H1 (cell line): ENCODE results near the gene RBM19. TPM values are rescaled to one million over a fixed set of nuclear protein-coding genes. Genes with fewer than 3 reads are reported as not detected.

ENCODE experiments used
- CTCF ChIA-PET: fragments of 300-600 bp; sonication (Branson Sonifier 250); formaldehyde crosslinking; loops from one replicate; lab custom pipeline; 2021; ENCODE audit not compliant: partially characterized antibody; lab: Charles Lee
- POLR2A ChIA-PET: fragments of 300-600 bp; sonication (Branson Sonifier 250); formaldehyde crosslinking; loops from one replicate; lab custom pipeline; 2021; ENCODE audit warnings: inconsistent platforms; ENCODE audit not compliant: partially characterized antibody; lab: Charles Lee
- DNase-seq, 2 experiments: peaks; one replicate each; pipeline versions ENCODE4 v3.0.0 to v3.0.0-alpha.2; 2010 to 2022; ENCODE audit warnings: low spot score in 2 of 2, low read depth in 1 of 2, mixed read lengths in 1 of 2
- FAIRE-seq: peaks from 2 replicates; lab custom pipeline; 2011; peaks lifted over from hg19 to GRCh38; lab: Jason Lieb, UNC
- H2AFZ ChIP-seq: 2 replicates; pipeline ENCODE4 v1.8.1; 2012; ENCODE audit warnings: low read length, inconsistent platforms
- H2AK5ac ChIP-seq: 2 replicates; pipeline ENCODE4 v1.6.1; 2013; ENCODE audit warnings: low read depth, low read length
- H2BK120ac ChIP-seq: replicated peaks from 2 replicates; pipeline ENCODE3; 2013; ENCODE audit warnings: low read depth, low read length, inconsistent platforms
- H2BK12ac ChIP-seq: 2 replicates; pipeline ENCODE4 v1.6.1; 2013; ENCODE audit warnings: low read depth, low read length
- H2BK15ac ChIP-seq: 2 replicates; pipeline ENCODE4 v1.6.1; 2013; ENCODE audit warnings: low read length
- H2BK20ac ChIP-seq: 2 replicates; pipeline ENCODE4 v1.6.1; 2013; ENCODE audit warnings: low read length
- H2BK5ac ChIP-seq: 2 replicates; pipeline ENCODE4 v1.6.1; 2013; ENCODE audit warnings: low read depth, low read length
- H3K14ac ChIP-seq: 2 replicates; pipeline ENCODE4 v1.6.1; 2013; ENCODE audit warnings: inconsistent platforms; ENCODE audit not compliant: insufficient read length
- H3K18ac ChIP-seq: 2 replicates; pipeline ENCODE4 v1.6.1; 2013; ENCODE audit warnings: low read length; ENCODE audit errors: extremely low read depth
- H3K23ac ChIP-seq: 2 replicates; pipeline ENCODE4 v1.6.1; 2013; ENCODE audit warnings: inconsistent platforms; ENCODE audit not compliant: insufficient read length
- H3K23me2 ChIP-seq: 2 replicates; pipeline ENCODE4 v1.6.1; 2013; ENCODE audit warnings: low read depth, low read length
- H3K27ac ChIP-seq: 2 replicates; pipeline ENCODE4 v1.6.1; 2011; ENCODE audit warnings: low read depth, low read length, inconsistent platforms
- H3K27me3 ChIP-seq, 4 experiments: replicated peaks in 1 of 4; 1 replicate in 1 of 4; 2 replicates in 3 of 4; pipeline versions ENCODE4 v1.6.1 to v1.8.1; 2011 to 2013; ENCODE audit warnings: low read length in 3 of 4, mild to moderate bottlenecking in 3 of 4, inconsistent platforms in 2 of 4, mixed read lengths in 2 of 4, moderate library complexity in 1 of 4; ENCODE audit not compliant: control insufficient read depth in 3 of 4, insufficient read depth in 3 of 4; ENCODE audit errors: extremely low read depth in 1 of 4
- H3K36me3 ChIP-seq, 4 experiments: 2 replicates each; pipeline versions ENCODE4 v1.6.1 to v1.8.1; 2011 to 2013; ENCODE audit warnings: mild to moderate bottlenecking in 4 of 4, low read length in 3 of 4, moderate library complexity in 2 of 4, control low read depth in 1 of 4, inconsistent platforms in 1 of 4; ENCODE audit not compliant: insufficient read depth in 4 of 4, control insufficient read depth in 2 of 4
- H3K4ac ChIP-seq: replicated peaks from 2 replicates; pipeline ENCODE3; 2013; ENCODE audit warnings: low read length, low read depth, mixed read lengths, inconsistent platforms; ENCODE audit not compliant: insufficient read length
- H3K4me1 ChIP-seq, 4 experiments: replicated peaks in 1 of 4; 1 replicate in 1 of 4; 2 replicates in 3 of 4; pipeline versions ENCODE4 v1.6.1 to v1.8.1; 2011 to 2013; ENCODE audit warnings: low read length in 3 of 4, inconsistent platforms in 2 of 4, mixed read lengths in 1 of 4; ENCODE audit not compliant: insufficient read depth in 4 of 4, control insufficient read depth in 3 of 4
- H3K4me2 ChIP-seq, 2 experiments: 2 replicates each; pipeline versions ENCODE4 v1.6.1 to v1.8.1; 2011 to 2013; ENCODE audit warnings: low read depth in 2 of 2, low read length in 2 of 2, control low read depth in 1 of 2, inconsistent platforms in 1 of 2, mild to moderate bottlenecking in 1 of 2; ENCODE audit not compliant: insufficient read depth in 1 of 2
- H3K4me3 ChIP-seq, 4 experiments: fragments of 200-600, 300-600 bp in 1 of 4; sonication (generic), shearing (Covaris generic), sonication (Bioruptor Twin) in 1 of 4; 2 replicates each; pipeline versions ENCODE4 v1.5.1 to v1.8.1; 2011 to 2016; ENCODE audit warnings: low read length in 4 of 4, low read depth in 3 of 4, control low read depth in 2 of 4, inconsistent platforms in 2 of 4, mild to moderate bottlenecking in 2 of 4, mixed read lengths in 1 of 4, moderate library complexity in 1 of 4; ENCODE audit not compliant: insufficient read depth in 2 of 4; ENCODE audit errors: extremely low read depth in 1 of 4
- H3K56ac ChIP-seq: replicated peaks from 2 replicates; pipeline ENCODE3; 2013; ENCODE audit warnings: low read depth, mild to moderate bottlenecking, mixed read lengths, low read length, inconsistent platforms; ENCODE audit not compliant: insufficient read length
- H3K79me1 ChIP-seq: 2 replicates; pipeline ENCODE4 v1.6.1; 2013; ENCODE audit warnings: low read depth, low read length, control low read depth
- H3K79me2 ChIP-seq, 2 experiments: 2 replicates each; pipeline versions ENCODE4 v1.6.1 to v1.8.1; 2012 to 2013; ENCODE audit warnings: low read length in 2 of 2, mild to moderate bottlenecking in 2 of 2, inconsistent platforms in 1 of 2; ENCODE audit not compliant: insufficient read depth in 2 of 2, control insufficient read depth in 1 of 2
- H3K9ac ChIP-seq, 4 experiments: replicated peaks in 1 of 4; 1 replicate in 1 of 4; 2 replicates in 3 of 4; pipeline versions ENCODE4 v1.6.1 to v1.8.1; 2011 to 2013; ENCODE audit warnings: low read depth in 3 of 4, low read length in 3 of 4, control low read depth in 2 of 4, mild to moderate bottlenecking in 2 of 4, moderate library complexity in 2 of 4, inconsistent platforms in 1 of 4; ENCODE audit errors: extremely low read depth in 1 of 4
- H3K9me3 ChIP-seq, 2 experiments: 2 replicates each; pipeline versions ENCODE4 v1.6.1 to v1.8.1; 2012 to 2013; ENCODE audit warnings: mild to moderate bottlenecking in 2 of 2, moderate library complexity in 2 of 2, control low read depth in 1 of 2, inconsistent platforms in 1 of 2, low read depth in 1 of 2, low read length in 1 of 2, mixed read lengths in 1 of 2; ENCODE audit not compliant: insufficient read depth in 2 of 2
- H4K20me1 ChIP-seq, 2 experiments: replicated peaks in 1 of 2; 2 replicates each; pipeline versions ENCODE3 to v1.8.1; 2011 to 2013; ENCODE audit warnings: inconsistent platforms in 2 of 2, low read length in 2 of 2, mild to moderate bottlenecking in 1 of 2; ENCODE audit not compliant: insufficient read depth in 2 of 2, control insufficient read depth in 1 of 2
- H4K5ac ChIP-seq: 2 replicates; pipeline ENCODE4 v1.6.1; 2013; ENCODE audit warnings: low read length, low read depth, mixed read lengths, inconsistent platforms; ENCODE audit not compliant: insufficient read length
- H4K8ac ChIP-seq: 2 replicates; pipeline ENCODE4 v1.8.0; 2013; ENCODE audit warnings: mild to moderate bottlenecking, moderate library complexity, low read length, inconsistent platforms; ENCODE audit not compliant: insufficient read depth; ENCODE audit errors: extremely low read depth
- H4K91ac ChIP-seq: replicated peaks from 2 replicates; pipeline ENCODE3; 2013; ENCODE audit warnings: low read length, mixed read lengths, inconsistent platforms; ENCODE audit not compliant: insufficient read length
- ATF2 ChIP-seq: IDR thresholded peaks from 2 replicates; pipeline ENCODE4 v1.6.1; 2012; ENCODE audit warnings: low read length, inconsistent platforms
- CBX8 ChIP-seq: fragments of 300-800, 300-1000 bp; sonication (generic); IDR thresholded peaks from 2 replicates; pipeline ENCODE4 v1.7.1; 2016; ENCODE audit warnings: low read depth, low read length, borderline replicate concordance
- GABPA ChIP-seq: IDR thresholded peaks from 2 replicates; pipeline ENCODE4 v1.6.1; 2011; ENCODE audit warnings: mild to moderate bottlenecking, low read length, moderate library complexity, borderline replicate concordance; ENCODE audit not compliant: insufficient read depth
- HDAC2 ChIP-seq, 2 experiments: fragments of 300-600 bp in 1 of 2; sonication (generic) in 1 of 2; IDR thresholded peaks; 2 replicates each; pipeline ENCODE4 v1.6.1; 2011 to 2012; ENCODE audit warnings: low read depth in 2 of 2, low read length in 2 of 2, mild to moderate bottlenecking in 2 of 2, moderate library complexity in 2 of 2, borderline replicate concordance in 1 of 2, inconsistent platforms in 1 of 2
- KDM5A ChIP-seq: fragments of 200-600 bp; IDR thresholded peaks from 2 replicates; pipeline ENCODE4 v1.7.1; 2012; ENCODE audit warnings: mild to moderate bottlenecking, low read length, inconsistent platforms, mixed read lengths
- NANOG ChIP-seq: IDR thresholded peaks from 2 replicates; pipeline ENCODE4 v1.6.1; 2011; ENCODE audit warnings: low read length, low read depth, mild to moderate bottlenecking, inconsistent platforms; ENCODE audit not compliant: insufficient read depth, poor library complexity, severe bottlenecking
- NRF1 ChIP-seq: IDR thresholded peaks from 2 replicates; pipeline ENCODE4 v1.6.1; 2011; ENCODE audit warnings: mild to moderate bottlenecking, low read depth, low read length, improper control_type of control experiment
- PHF8 ChIP-seq: fragments of 200-600 bp; sonication (generic); conservative IDR thresholded peaks from 2 replicates; pipeline ENCODE4 v1.7.1; 2012; ENCODE audit warnings: low read depth, mild to moderate bottlenecking, inconsistent platforms, low read length, moderate library complexity
- POLR2A ChIP-seq, 2 experiments: IDR thresholded peaks; 1 replicate in 1 of 2; 2 replicates in 1 of 2; pipeline ENCODE4 v1.6.1; 2011; ENCODE audit warnings: low read depth in 2 of 2, low read length in 2 of 2, mild to moderate bottlenecking in 2 of 2; ENCODE audit errors: control extremely low read depth in 1 of 2
- POU5F1 ChIP-seq: IDR thresholded peaks from 2 replicates; pipeline ENCODE4 v1.6.1; 2011; ENCODE audit warnings: low read depth, mild to moderate bottlenecking, low read length, moderate library complexity
- SP1 ChIP-seq: IDR thresholded peaks from 2 replicates; pipeline ENCODE4 v1.6.1; 2011; ENCODE audit warnings: low read depth, low read length
- SRF ChIP-seq: IDR thresholded peaks from 2 replicates; pipeline ENCODE4 v1.6.1; 2011; ENCODE audit warnings: mild to moderate bottlenecking, low read depth, low read length, moderate library complexity
- TCF12 ChIP-seq: IDR thresholded peaks from 2 replicates; pipeline ENCODE4 v1.6.1; 2011; ENCODE audit warnings: low read depth, mild to moderate bottlenecking, low read length
- WGBS, 2 experiments: shearing (Covaris generic) in 1 of 2; methylation state at CpG; one replicate each; pipeline versions ENCODE4 v1.1.6 to v1.1.7; 2013 to 2015; ENCODE audit warnings: low lambda C conversion rate in 2 of 2, mixed read lengths in 2 of 2, inconsistent platforms in 1 of 2, low coverage in 1 of 2, missing lambda C conversion rate in 1 of 2; ENCODE audit not compliant: insufficient replicate concordance in 2 of 2, insufficient coverage in 1 of 2, insufficient read length in 1 of 2; ENCODE audit errors: extremely low coverage in 1 of 2, missing lambda C conversion rate in 1 of 2; 5-methylcytosine and 5-hydroxymethylcytosine counted together
- polyA plus RNA-seq, 7 experiments: library from polyadenylated mRNA; depleted of rRNA in 3 of 7; stranded (reverse) in 5 of 7; unstranded in 2 of 7; fragments of >200 nt in 5 of 7; fragments of 200-250 nt in 2 of 7; gene quantifications; 1 replicate in 5 of 7; 2 replicates in 1 of 7; 4 replicates in 1 of 7; pipeline versions ENCODE4 v1.2.1 to v1.2.3, GENCODE V29; 2011 to 2013; ENCODE audit warnings: missing spikeins in 2 of 7, mixed read lengths in 2 of 7
- total RNA-seq: library from RNA; stranded (reverse); fragmentation: NEBNext Ultra II Directional; extraction: Animal tissue kit (Norgen Biotek cat#: 25700); gene quantifications from 2 replicates; pipeline ENCODE4 v1.2.1, GENCODE V29; 2021

RBM19 gene
- total and polyA plus RNA-seq, 2 of the 8 experiments (the other 6 are each of a cell fraction or from before 2014, with no cell fraction given) = 23.4 to 61.9 TPM

- Histone ChIP-seq H3K4me1 (peaks cover 0 to 6% (median 2%) of the 10 kb centered on the region in 4 experiments; a peak in 3 of 7 replicates), H2BK15ac (no peak overlapping the region), H4K20me1 (no peaks in the 10 kb centered on the region), H2BK5ac (no peak overlapping the region), H2AK5ac (no peak overlapping the region), H3K79me2 (no peaks in the 10 kb centered on the region), H4K5ac (no peak overlapping the region), H3K79me1 (no peaks in the 10 kb centered on the region), H3K14ac (no peak overlapping the region), H4K8ac (no peak overlapping the region), H3K4me3 (no peak overlapping the region), H3K18ac (no peak overlapping the region), H3K36me3 (no peaks in the 10 kb centered on the region), H3K23me2 (no peaks in the 10 kb centered on the region), H3K4ac (no peak overlapping the region), H2BK20ac (no peak overlapping the region), H3K9me3 (no peaks in the 10 kb centered on the region), H3K27ac (no peak overlapping the region), H3K56ac (no peak overlapping the region), H3K27me3 (no peaks in the 10 kb centered on the region), H3K9ac (no peak overlapping the region), H4K91ac (no peak overlapping the region), H3K4me2 (no peak overlapping the region), H2BK12ac (no peak overlapping the region), H2AFZ (no peak overlapping the region), H3K23ac (no peak overlapping the region), H2BK120ac (no peak overlapping the region)
- ChIA-PET POLR2A (interaction anchor here (1.3 kb wide), 1 partner anchor 35 kb away, joined by 3 read pairs; no protein-coding TSS in a partner anchor), CTCF (interaction anchor here (0.9 to 1.3 kb wide), 2 partner anchors 13 to 29 kb away, joined by 3 to 5 read pairs; no protein-coding TSS in a partner anchor)
- FAIRE-seq (no peak), DNase-seq (no peak)
- 87% methylated on average over 4 of the region's 4 CpGs; no CpG with 5 or more reads in 1 of the 2 experiments for WGBS, 2 experiments
- TF ChIP-seq TCF12 (no peak), CBX8 (no peak), ATF2 (no peak), NRF1 (no peak), POLR2A (IDR thresholded peaks at IDR 0.05; ENCODE audit: control extremely low read depth in 1 of 2, low read depth in 2 of 2, low read length in 2 of 2) (no peak), POU5F1 (no peak), KDM5A (no peak), SP1 (no peak), GABPA (no peak), HDAC2 (IDR thresholded peaks at IDR 0.05; ENCODE audit: borderline replicate concordance in 1 of 2, low read depth in 2 of 2, low read length in 2 of 2) (no peak), SRF (no peak), PHF8 (no peak), NANOG (no peak)
Observed at GRCh38 chr12:113896841-113897240, 69.3 kb downstream of the RBM19 start.
